GM12892 (cell line): ENCODE results near the gene PTPRN2.

Source experiments
- POLR2A ChIP-seq: IDR thresholded peaks from 2 replicates; pipeline ENCODE4 v1.6.1; 2011; ENCODE audit warnings: low read depth, low read length, control low read depth
- POLR2AphosphoS5 ChIP-seq: IDR thresholded peaks from 2 replicates; pipeline ENCODE4 v1.6.1; 2011; ENCODE audit warnings: low read depth, low read length, control low read depth
- TAF1 ChIP-seq: IDR thresholded peaks from 2 replicates; pipeline ENCODE4 v1.6.1; 2011; ENCODE audit warnings: low read depth, mild to moderate bottlenecking, control low read depth, low read length, borderline replicate concordance

GRCh38 chr7:157980774-157981173 lies 606.8 kb downstream of the PTPRN2 start:
- TF ChIP-seq POLR2AphosphoS5 = no peak
- no peak for TF ChIP-seq POLR2A
- no peak for TF ChIP-seq TAF1
